ENCODE data around the gene VMAC.

Gene VMAC

GRCh38 chr19:5895409-5895808 is 9.3 kb upstream of the VMAC start:
- no peak for TF ChIP-seq CTCF (IDR thresholded peaks at IDR 0.05)
- no peak overlapping the region for H3K4me3 ChIP-seq (ENCODE audit: low read depth, low read length)
- H3K79me2 ChIP-seq: no peaks in the 10 kb centered on the region
- no peaks in the 10 kb centered on the region for H3K4me1 ChIP-seq
- no peaks in the 10 kb centered on the region for H3K27me3 ChIP-seq (ENCODE audit: control insufficient read depth, insufficient read depth, low read length)
- H3K4me2 ChIP-seq (ENCODE audit: low read length): no peak overlapping the region
- no peak overlapping the region for H2AFZ ChIP-seq
- no peak overlapping the region for H3K9ac ChIP-seq
- H3K36me3 ChIP-seq (ENCODE audit: control insufficient read depth, insufficient read depth, low read length): no peaks in the 10 kb centered on the region
- no peaks in the 10 kb centered on the region for H3K9me3 ChIP-seq (ENCODE audit: control insufficient read depth, low read length)
- no peak overlapping the region for H3K27ac ChIP-seq

- H3K9me3 ChIP-seq (ENCODE audit: control insufficient read depth, low read length): no peaks in the 10 kb centered on the region
- no peaks in the 10 kb centered on the region for H3K4me1 ChIP-seq
- H3K4me2 ChIP-seq (ENCODE audit: low read length): no peak overlapping the region
- no peaks in the 10 kb centered on the region for H3K27me3 ChIP-seq (ENCODE audit: control insufficient read depth, insufficient read depth, low read length)
- no peak overlapping the region for H2AFZ ChIP-seq
- no peak for TF ChIP-seq CTCF (IDR thresholded peaks at IDR 0.05)
- H3K79me2 ChIP-seq: no peaks in the 10 kb centered on the region
- H3K9ac ChIP-seq: no peak overlapping the region
- H3K27ac ChIP-seq: no peak overlapping the region
- no peak overlapping the region for H3K4me3 ChIP-seq (ENCODE audit: low read depth, low read length)
- no peaks in the 10 kb centered on the region for H3K36me3 ChIP-seq (ENCODE audit: control insufficient read depth, insufficient read depth, low read length)
Measured at GRCh38 chr19:5895890-5896289, 8.8 kb upstream of the VMAC start.

- no peaks in the 10 kb centered on the region for H3K4me1 ChIP-seq
- H3K27me3 ChIP-seq (ENCODE audit: control insufficient read depth, insufficient read depth, low read length): no peaks in the 10 kb centered on the region
- no peak overlapping the region for H2AFZ ChIP-seq
- no peak overlapping the region for H3K4me2 ChIP-seq (ENCODE audit: low read length)
- no peak for TF ChIP-seq CTCF (IDR thresholded peaks at IDR 0.05)
- no peak overlapping the region for H3K4me3 ChIP-seq (ENCODE audit: low read depth, low read length)
- no peaks in the 10 kb centered on the region for H3K36me3 ChIP-seq (ENCODE audit: control insufficient read depth, insufficient read depth, low read length)
- H3K9ac ChIP-seq: no peak overlapping the region
- no peaks in the 10 kb centered on the region for H3K79me2 ChIP-seq
- H3K9me3 ChIP-seq (ENCODE audit: control insufficient read depth, low read length): no peaks in the 10 kb centered on the region
- no peak overlapping the region for H3K27ac ChIP-seq
Measured at GRCh38 chr19:5896365-5897076, 8.2 kb upstream of the VMAC start.

GRCh38 chr19:5897189-5897969 is 7.3 kb upstream of the VMAC start:
- H3K9me3 ChIP-seq (ENCODE audit: control insufficient read depth, low read length): no peaks in the 10 kb centered on the region
- no peak overlapping the region for H3K9ac ChIP-seq
- TF ChIP-seq CTCF (IDR thresholded peaks at IDR 0.05): no peak
- no peaks in the 10 kb centered on the region for H3K4me1 ChIP-seq
- no peaks in the 10 kb centered on the region for H3K27me3 ChIP-seq (ENCODE audit: control insufficient read depth, insufficient read depth, low read length)
- H3K36me3 ChIP-seq (ENCODE audit: control insufficient read depth, insufficient read depth, low read length): no peaks in the 10 kb centered on the region
- H3K79me2 ChIP-seq: no peaks in the 10 kb centered on the region
- no peak overlapping the region for H3K4me2 ChIP-seq (ENCODE audit: low read length)
- no peak overlapping the region for H3K4me3 ChIP-seq (ENCODE audit: low read depth, low read length)
- H2AFZ ChIP-seq: no peak overlapping the region
- H3K27ac ChIP-seq: no peak overlapping the region
